GM21529 (cell line): ENCODE data around the gene ADGRB2.

ENCODE experiments used
- ATAC-seq: cut with Tn5 transposase; IDR thresholded peaks from one replicate; pipeline ENCODE4 v1.9.1; 2021; ENCODE audit not compliant: unreplicated experiment

Gene ADGRB2

GRCh38 chr1:31765516-31765915, 1.4 kb upstream of the ADGRB2 start:
- ATAC-seq = no peak

- ATAC-seq = no peak
Measured at GRCh38 chr1:31765041-31765467, 914 bp upstream of the ADGRB2 start.

- ATAC-seq = no peak
Measured at GRCh38 chr1:31763671-31764311, 349 bp downstream of the ADGRB2 start.

- ATAC-seq = no peak
Measured at GRCh38 chr1:31762726-31763670, 1.1 kb downstream of the ADGRB2 start.

GRCh38 chr1:31762323-31762722, 1.8 kb downstream of the ADGRB2 start:
- no peak for ATAC-seq

GRCh38 chr1:31761883-31762282, 2.3 kb downstream of the ADGRB2 start:
- ATAC-seq = no peak

GRCh38 chr1:31760471-31761470, 3.4 kb downstream of the ADGRB2 start:
- ATAC-seq = no peak

- ATAC-seq = no peak
Measured at GRCh38 chr1:31759298-31760023, 4.7 kb downstream of the ADGRB2 start.

- ATAC-seq = no peak
Measured at GRCh38 chr1:31758823-31759222, 5.3 kb downstream of the ADGRB2 start.

- no peak for ATAC-seq
Measured at GRCh38 chr1:31757989-31758388, 6.2 kb downstream of the ADGRB2 start.

- ATAC-seq = no peak
Measured at GRCh38 chr1:31757204-31757679, 6.9 kb downstream of the ADGRB2 start.

- ATAC-seq = no peak
Measured at GRCh38 chr1:31756578-31756977, 7.6 kb downstream of the ADGRB2 start.

GRCh38 chr1:31755850-31756492, 8.2 kb downstream of the ADGRB2 start:
- no peak for ATAC-seq

- ATAC-seq = no peak
Measured at GRCh38 chr1:31755197-31755611, 8.9 kb downstream of the ADGRB2 start.

- ATAC-seq = no peak
Measured at GRCh38 chr1:31754397-31754796, 9.7 kb downstream of the ADGRB2 start.

GRCh38 chr1:31753707-31754349, 10.3 kb downstream of the ADGRB2 start:
- no peak for ATAC-seq

- ATAC-seq = no peak
Measured at GRCh38 chr1:31752952-31753475, 11.1 kb downstream of the ADGRB2 start.

- ATAC-seq = no peak
Measured at GRCh38 chr1:31752258-31752657, 11.9 kb downstream of the ADGRB2 start.

GRCh38 chr1:31751822-31752241, 12.3 kb downstream of the ADGRB2 start:
- ATAC-seq = no peak
